Measurements from ENCODE around the gene ZNG1B. TPM values are rescaled to one million over a fixed set of nuclear protein-coding genes. Genes with fewer than 3 reads are reported as not detected.
"Not testable (repeated sequence)": the region's sequence is repeated elsewhere in the genome, so short reads cannot be mapped to it uniquely, and the experiment has no call there.

ZNG1B gene
- total RNA-seq, 1 donor from 2014 or later, result 19.2 TPM

- DNase-seq (ENCODE audit: extremely low spot score in 2 of 2); H3K36me3 ChIP-seq; H3K27ac ChIP-seq; H3K9me3 ChIP-seq; H3K27me3 ChIP-seq; H3K4me1 ChIP-seq; intact Hi-C loops (cut with DNase I); H3K4me3 ChIP-seq: not testable (repeated sequence)
Measured at GRCh38 chr2:113507394-113508140, 70.1 kb downstream of the ZNG1B start.

- H3K27ac ChIP-seq; H3K4me3 ChIP-seq; H3K4me1 ChIP-seq; H3K9me3 ChIP-seq; H3K27me3 ChIP-seq; DNase-seq (ENCODE audit: extremely low spot score in 2 of 2); intact Hi-C loops (cut with DNase I); H3K36me3 ChIP-seq: not testable (repeated sequence)
Measured at GRCh38 chr2:113508187-113508586, 70.7 kb downstream of the ZNG1B start.

- not testable (repeated sequence) for H3K27me3 ChIP-seq, H3K36me3 ChIP-seq, H3K4me3 ChIP-seq
Measured at GRCh38 chr2:113510913-113511312, 73.4 kb downstream of the ZNG1B start.

GRCh38 chr2:113511859-113512258 lies 74.4 kb downstream of the ZNG1B start:
- H3K9me3 ChIP-seq; H3K36me3 ChIP-seq; intact Hi-C loops (cut with DNase I); H3K27me3 ChIP-seq; H3K4me3 ChIP-seq; H3K4me1 ChIP-seq; DNase-seq (ENCODE audit: extremely low spot score in 2 of 2); H3K27ac ChIP-seq: not testable (repeated sequence)

More at GRCh38 chr2:113510913-113511312, 73.4 kb downstream of the ZNG1B start:
- DNase-seq (ENCODE audit: extremely low spot score in 2 of 2); H3K9me3 ChIP-seq; H3K4me1 ChIP-seq; intact Hi-C loops (cut with DNase I); H3K27ac ChIP-seq: not testable (repeated sequence)

GRCh38 chr2:113515457-113515856 lies 78.0 kb downstream of the ZNG1B start:
- H3K4me3 ChIP-seq, H3K27me3 ChIP-seq: not testable (repeated sequence)

GRCh38 chr2:113515995-113516394 lies 78.5 kb downstream of the ZNG1B start:
- H3K36me3 ChIP-seq; DNase-seq (ENCODE audit: extremely low spot score in 2 of 2); H3K27me3 ChIP-seq; H3K4me3 ChIP-seq; H3K4me1 ChIP-seq; intact Hi-C loops (cut with DNase I); H3K9me3 ChIP-seq; H3K27ac ChIP-seq: not testable (repeated sequence)

More at GRCh38 chr2:113515457-113515856, 78.0 kb downstream of the ZNG1B start:
- H3K9me3 ChIP-seq; H3K27ac ChIP-seq; DNase-seq (ENCODE audit: extremely low spot score in 2 of 2); intact Hi-C loops (cut with DNase I); H3K4me1 ChIP-seq; H3K36me3 ChIP-seq: not testable (repeated sequence)

- H3K4me1 ChIP-seq; H3K27me3 ChIP-seq; DNase-seq (ENCODE audit: extremely low spot score in 2 of 2); H3K4me3 ChIP-seq; H3K9me3 ChIP-seq; H3K27ac ChIP-seq; H3K36me3 ChIP-seq; intact Hi-C loops (cut with DNase I): not testable (repeated sequence)
Measured at GRCh38 chr2:113517025-113517424, 79.5 kb downstream of the ZNG1B start.

- not testable (repeated sequence) for H3K4me1 ChIP-seq, H3K4me3 ChIP-seq, H3K36me3 ChIP-seq
Measured at GRCh38 chr2:113520837-113521236, 83.3 kb downstream of the ZNG1B start.

GRCh38 chr2:113521492-113521891 lies 84.0 kb downstream of the ZNG1B start:
- H3K27ac ChIP-seq; H3K9me3 ChIP-seq; H3K4me1 ChIP-seq; H3K36me3 ChIP-seq; H3K4me3 ChIP-seq; H3K27me3 ChIP-seq; intact Hi-C loops (cut with DNase I); DNase-seq (ENCODE audit: extremely low spot score in 2 of 2): not testable (repeated sequence)

More at GRCh38 chr2:113520837-113521236, 83.3 kb downstream of the ZNG1B start:
- H3K9me3 ChIP-seq; H3K27ac ChIP-seq; intact Hi-C loops (cut with DNase I); H3K27me3 ChIP-seq; DNase-seq (ENCODE audit: extremely low spot score in 2 of 2): not testable (repeated sequence)

- DNase-seq (ENCODE audit: extremely low spot score in 2 of 2); H3K36me3 ChIP-seq; H3K9me3 ChIP-seq; intact Hi-C loops (cut with DNase I); H3K27ac ChIP-seq; H3K4me3 ChIP-seq; H3K27me3 ChIP-seq; H3K4me1 ChIP-seq: not testable (repeated sequence)
Measured at GRCh38 chr2:113524986-113525385, 87.5 kb downstream of the ZNG1B start.

- H3K4me1 ChIP-seq; H3K9me3 ChIP-seq; intact Hi-C loops (cut with DNase I); DNase-seq (ENCODE audit: extremely low spot score in 2 of 2); H3K36me3 ChIP-seq; H3K27me3 ChIP-seq; H3K27ac ChIP-seq; H3K4me3 ChIP-seq: not testable (repeated sequence)
Measured at GRCh38 chr2:113527350-113528045, 90.0 kb downstream of the ZNG1B start.

- H3K9me3 ChIP-seq; intact Hi-C loops (cut with DNase I): not testable (repeated sequence)
Measured at GRCh38 chr2:113528126-113528525, 90.6 kb downstream of the ZNG1B start.

GRCh38 chr2:113528904-113529303 lies 91.4 kb downstream of the ZNG1B start:
- H3K4me3 ChIP-seq; H3K27me3 ChIP-seq; H3K27ac ChIP-seq; H3K9me3 ChIP-seq; intact Hi-C loops (cut with DNase I); H3K4me1 ChIP-seq; H3K36me3 ChIP-seq; DNase-seq (ENCODE audit: extremely low spot score in 2 of 2): not testable (repeated sequence)

More at GRCh38 chr2:113528126-113528525, 90.6 kb downstream of the ZNG1B start:
- not testable (repeated sequence) for H3K4me1 ChIP-seq; H3K36me3 ChIP-seq; H3K27me3 ChIP-seq; H3K4me3 ChIP-seq; H3K27ac ChIP-seq; DNase-seq (ENCODE audit: extremely low spot score in 2 of 2)

GRCh38 chr2:113532991-113533390 lies 95.5 kb downstream of the ZNG1B start:
- H3K4me1 ChIP-seq; H3K9me3 ChIP-seq; H3K36me3 ChIP-seq; DNase-seq (ENCODE audit: extremely low spot score in 2 of 2); H3K27me3 ChIP-seq; intact Hi-C loops (cut with DNase I); H3K4me3 ChIP-seq; H3K27ac ChIP-seq: not testable (repeated sequence)
